ENCODE measurements around the gene MRAP.

DNA sequence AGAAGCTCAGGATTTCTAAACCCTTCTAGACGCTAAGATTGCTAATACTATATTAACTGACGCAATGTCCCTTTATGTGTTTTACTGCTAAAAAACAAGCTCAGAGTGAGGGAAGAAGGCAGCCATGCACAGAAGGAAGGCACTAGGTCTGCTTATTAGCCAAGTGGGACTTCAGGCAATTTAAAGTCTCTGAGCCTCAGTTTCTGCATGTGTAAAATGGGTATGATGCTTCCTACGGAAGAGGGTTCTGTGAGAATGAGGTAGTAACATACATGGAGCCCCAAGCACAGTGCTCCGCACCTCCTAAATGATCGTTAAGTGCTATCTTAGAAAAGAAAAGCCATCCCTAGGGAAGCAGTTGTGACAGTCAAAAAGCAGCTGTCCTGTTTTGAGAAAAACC, 36.7 kb upstream of the MRAP start:
- TF ChIP-seq, protein P1, sequence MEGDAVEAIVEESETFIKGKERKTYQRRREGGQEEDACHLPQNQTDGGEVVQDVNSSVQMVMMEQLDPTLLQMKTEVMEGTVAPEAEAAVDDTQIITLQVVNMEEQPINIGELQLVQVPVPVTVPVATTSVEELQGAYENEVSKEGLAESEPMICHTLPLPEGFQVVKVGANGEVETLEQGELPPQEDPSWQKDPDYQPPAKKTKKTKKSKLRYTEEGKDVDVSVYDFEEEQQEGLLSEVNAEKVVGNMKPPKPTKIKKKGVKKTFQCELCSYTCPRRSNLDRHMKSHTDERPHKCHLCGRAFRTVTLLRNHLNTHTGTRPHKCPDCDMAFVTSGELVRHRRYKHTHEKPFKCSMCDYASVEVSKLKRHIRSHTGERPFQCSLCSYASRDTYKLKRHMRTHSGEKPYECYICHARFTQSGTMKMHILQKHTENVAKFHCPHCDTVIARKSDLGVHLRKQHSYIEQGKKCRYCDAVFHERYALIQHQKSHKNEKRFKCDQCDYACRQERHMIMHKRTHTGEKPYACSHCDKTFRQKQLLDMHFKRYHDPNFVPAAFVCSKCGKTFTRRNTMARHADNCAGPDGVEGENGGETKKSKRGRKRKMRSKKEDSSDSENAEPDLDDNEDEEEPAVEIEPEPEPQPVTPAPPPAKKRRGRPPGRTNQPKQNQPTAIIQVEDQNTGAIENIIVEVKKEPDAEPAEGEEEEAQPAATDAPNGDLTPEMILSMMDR (IDR thresholded peaks at IDR 0.05; ENCODE audit: insufficient read depth, low read length) = no peak
- TF ChIP-seq POLR2AphosphoS5 (IDR thresholded peaks at IDR 0.05; ENCODE audit: low read depth) (no peak), GABPA (IDR thresholded peaks at IDR 0.05; ENCODE audit: low read depth) (no peak), SPI1 (IDR thresholded peaks at IDR 0.05; ENCODE audit: borderline replicate concordance, low read depth) (no peak)
- TF ChIP-seq, protein P2, sequence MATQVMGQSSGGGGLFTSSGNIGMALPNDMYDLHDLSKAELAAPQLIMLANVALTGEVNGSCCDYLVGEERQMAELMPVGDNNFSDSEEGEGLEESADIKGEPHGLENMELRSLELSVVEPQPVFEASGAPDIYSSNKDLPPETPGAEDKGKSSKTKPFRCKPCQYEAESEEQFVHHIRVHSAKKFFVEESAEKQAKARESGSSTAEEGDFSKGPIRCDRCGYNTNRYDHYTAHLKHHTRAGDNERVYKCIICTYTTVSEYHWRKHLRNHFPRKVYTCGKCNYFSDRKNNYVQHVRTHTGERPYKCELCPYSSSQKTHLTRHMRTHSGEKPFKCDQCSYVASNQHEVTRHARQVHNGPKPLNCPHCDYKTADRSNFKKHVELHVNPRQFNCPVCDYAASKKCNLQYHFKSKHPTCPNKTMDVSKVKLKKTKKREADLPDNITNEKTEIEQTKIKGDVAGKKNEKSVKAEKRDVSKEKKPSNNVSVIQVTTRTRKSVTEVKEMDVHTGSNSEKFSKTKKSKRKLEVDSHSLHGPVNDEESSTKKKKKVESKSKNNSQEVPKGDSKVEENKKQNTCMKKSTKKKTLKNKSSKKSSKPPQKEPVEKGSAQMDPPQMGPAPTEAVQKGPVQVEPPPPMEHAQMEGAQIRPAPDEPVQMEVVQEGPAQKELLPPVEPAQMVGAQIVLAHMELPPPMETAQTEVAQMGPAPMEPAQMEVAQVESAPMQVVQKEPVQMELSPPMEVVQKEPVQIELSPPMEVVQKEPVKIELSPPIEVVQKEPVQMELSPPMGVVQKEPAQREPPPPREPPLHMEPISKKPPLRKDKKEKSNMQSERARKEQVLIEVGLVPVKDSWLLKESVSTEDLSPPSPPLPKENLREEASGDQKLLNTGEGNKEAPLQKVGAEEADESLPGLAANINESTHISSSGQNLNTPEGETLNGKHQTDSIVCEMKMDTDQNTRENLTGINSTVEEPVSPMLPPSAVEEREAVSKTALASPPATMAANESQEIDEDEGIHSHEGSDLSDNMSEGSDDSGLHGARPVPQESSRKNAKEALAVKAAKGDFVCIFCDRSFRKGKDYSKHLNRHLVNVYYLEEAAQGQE (IDR thresholded peaks at IDR 0.05; ENCODE audit: insufficient replicate concordance, low read depth) = no peak

Measured in HL-60 (cell line).